ENCODE data around the gene ITPKB.
"Not testable (repeated sequence)": the region's sequence is repeated elsewhere in the genome, so short reads cannot be mapped to it uniquely, and the experiment has no call there.

Gene ITPKB

DNA sequence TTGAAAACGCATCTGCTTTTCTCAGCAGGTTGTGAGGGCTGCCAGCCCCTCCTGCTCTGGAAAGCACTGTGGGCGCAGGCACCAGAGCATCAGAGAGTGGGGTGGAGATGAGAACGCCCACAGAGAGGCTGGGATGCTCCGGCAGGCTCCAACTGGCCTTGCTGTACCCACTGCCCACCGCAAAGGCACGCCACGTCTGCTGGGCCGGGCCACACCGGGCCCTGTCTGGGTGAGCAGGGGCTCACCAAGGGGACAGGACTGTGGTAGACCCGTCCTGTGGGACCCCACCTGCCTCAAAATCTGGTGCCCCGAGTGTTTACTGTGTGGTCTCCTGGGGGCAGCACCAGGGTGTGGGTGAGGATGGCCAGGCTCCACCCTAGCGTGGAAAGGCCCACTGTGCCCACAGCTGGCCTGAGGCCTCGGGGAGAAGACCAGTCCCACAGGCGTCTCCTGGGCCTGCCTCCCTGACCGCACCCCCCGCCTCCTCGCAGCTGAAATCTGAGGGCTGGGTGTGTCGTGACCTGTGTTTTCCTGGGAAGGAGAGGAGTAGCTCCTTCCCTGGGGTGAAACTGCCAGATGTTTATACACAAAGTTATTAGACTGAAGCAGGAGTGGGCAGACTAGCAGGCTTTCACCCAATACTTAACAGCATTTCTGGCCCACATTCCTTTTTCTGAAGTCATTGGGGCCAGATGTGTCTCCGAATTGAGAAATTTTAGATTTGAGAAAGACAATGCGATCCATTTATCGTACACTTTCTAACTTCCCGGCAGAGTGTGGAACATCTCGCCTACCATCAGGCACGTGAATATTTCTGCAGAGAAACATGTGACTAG is 136.7 kb downstream of the ITPKB start:
- peak; percentile 70 for DNase-seq (ENCODE audit: low spot score)

DNA sequence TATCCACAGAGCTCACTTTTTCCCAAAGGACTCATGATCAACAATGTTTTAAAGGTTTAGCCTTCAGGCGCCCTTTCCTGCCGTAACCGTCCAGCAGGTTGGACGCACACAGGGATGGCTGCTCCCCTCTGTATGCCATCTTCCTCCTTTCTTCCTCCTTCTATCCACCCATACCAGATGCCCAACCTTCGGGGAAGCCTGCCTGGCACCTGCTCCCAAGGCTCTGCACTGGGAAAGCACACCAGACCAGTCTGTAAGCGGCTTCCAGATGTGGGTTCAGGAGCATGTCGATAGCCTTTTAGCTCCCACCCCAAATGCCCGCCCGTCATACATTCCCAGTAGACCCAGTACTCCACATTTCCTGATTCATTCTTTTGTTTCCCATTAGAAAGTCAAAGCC is 137.6 kb downstream of the ITPKB start:
- no peak for DNase-seq (ENCODE audit: low spot score)

DNA sequence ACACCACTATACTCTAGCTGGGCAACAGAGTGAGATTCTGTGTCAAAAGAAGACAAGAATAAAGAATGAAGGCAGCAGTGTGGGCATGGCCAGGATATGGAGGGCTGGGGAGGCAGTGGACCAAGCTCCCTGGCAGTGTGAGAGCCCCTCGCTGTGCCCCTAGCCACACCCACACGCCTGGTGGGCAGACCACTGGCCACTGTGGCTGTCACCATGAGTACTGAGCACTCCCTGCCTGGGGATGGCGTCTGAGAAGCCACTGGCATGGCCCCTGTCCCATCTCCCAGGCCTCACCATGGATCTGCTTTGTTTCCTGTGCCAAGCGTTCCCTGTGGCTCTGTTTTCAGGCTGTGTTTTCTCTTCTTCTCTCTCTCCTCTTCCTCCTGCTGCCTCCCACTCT is 138.8 kb downstream of the ITPKB start:
- no peak for DNase-seq (ENCODE audit: low spot score)

DNA sequence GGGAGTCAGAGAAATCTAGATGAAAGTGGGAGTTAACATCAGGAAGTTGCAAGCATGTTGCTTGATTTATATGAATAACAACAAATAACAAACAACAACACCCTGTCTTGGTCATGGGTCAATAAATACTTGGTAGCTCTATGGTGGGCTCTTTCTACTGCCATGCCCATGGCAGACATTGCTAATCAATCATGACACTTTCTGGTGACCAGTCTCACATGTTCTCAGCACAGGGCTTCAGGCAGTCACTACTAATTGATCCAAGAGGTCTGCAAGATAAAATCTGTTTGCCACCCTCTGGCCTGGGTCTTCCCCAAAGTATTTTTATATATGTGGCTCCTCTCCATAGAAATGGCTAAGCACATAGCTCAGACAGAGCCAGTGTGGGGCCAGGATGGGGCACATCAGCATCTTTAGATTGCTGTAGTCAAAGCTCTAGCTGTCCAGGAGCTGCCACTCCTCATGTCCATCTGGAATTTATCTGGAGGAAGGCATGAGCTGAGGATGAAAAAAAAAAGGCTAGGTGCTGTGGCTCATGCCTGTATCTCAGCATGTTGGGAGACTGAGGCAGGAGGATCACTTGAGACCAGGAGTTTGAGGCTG is 139.3 kb downstream of the ITPKB start:
- no peak for DNase-seq (ENCODE audit: low spot score)

DNA sequence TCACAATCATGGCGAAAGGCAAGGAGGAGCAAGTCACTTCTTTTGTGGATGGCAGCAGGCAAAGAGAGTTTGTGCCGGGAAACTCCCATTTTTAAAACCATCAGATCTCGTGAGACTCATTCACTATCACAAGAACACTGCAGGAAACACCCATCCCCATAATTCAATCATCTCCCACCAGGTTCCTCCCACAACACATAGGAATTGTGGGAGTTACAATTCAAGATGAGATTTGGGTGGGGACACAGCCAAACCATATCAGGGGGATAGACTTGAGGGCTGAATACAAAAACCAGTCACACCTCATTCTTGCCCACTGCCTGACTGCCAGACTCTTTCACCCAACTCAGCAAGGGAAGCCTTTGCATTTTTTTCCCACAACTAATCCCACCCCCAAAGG is 140.1 kb downstream of the ITPKB start:
- DNase-seq (ENCODE audit: low spot score), result not testable (repeated sequence)

DNA sequence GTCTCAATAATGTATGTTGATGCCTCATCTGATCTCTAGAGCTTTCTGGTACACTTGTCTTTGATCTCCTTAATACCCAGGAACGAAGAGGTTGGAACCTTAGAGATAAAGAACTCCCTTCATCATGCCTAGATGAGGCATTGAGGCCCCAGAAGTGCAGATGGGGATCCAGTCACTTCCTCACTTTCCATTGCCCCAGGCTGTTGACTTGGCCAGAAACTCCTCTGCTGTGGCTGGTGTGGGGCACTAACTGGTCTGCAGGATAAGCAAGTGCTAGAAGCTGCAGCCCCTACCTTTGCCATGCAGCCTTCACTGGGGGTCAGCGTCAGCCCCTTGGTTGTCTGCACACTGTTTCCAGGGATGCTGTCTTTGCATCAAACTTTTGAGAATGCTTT is 140.6 kb downstream of the ITPKB start:
- DNase-seq (ENCODE audit: low spot score), result no peak

DNA sequence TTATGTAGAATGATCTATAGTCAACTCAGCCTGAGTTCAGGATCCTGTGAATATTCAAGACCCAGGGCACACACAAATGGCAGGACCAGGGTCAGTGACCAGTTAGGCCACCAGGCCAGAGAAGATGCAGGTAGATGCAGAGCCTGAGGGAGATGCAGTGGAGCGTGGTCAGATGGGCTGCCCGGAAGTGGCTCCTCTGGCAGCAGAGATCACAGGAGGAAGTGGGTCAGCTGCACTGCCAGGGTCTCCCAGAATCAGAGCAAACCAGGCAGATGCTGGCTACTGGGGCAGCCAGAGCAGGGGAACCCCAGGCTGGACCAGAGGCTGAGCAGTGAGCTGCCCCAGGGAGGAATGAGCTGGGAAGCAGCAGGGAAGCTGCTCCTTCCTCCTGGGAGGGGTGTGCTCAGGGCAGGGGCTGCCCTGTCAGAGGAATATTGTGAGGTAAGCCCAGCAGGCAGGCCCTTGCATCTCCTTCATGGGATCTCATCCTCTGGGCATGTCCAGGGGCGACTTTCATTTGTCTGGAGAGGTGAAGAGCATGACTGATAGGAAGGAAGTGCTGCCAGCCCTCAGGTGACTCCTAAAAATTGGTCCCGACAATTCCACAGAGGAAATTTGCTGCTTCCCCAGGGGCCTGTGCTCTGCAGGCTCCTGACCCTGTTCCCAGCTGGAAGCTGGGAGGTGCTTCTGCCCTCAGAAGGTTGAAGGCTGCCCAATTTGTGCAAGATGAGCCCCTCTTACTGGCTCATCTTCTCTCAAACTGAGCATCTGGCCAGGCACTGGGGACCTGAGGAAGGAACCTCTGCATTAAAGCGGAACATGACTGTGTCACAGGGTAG is 141.2 kb downstream of the ITPKB start:
- no peak for DNase-seq (ENCODE audit: low spot score)

DNA sequence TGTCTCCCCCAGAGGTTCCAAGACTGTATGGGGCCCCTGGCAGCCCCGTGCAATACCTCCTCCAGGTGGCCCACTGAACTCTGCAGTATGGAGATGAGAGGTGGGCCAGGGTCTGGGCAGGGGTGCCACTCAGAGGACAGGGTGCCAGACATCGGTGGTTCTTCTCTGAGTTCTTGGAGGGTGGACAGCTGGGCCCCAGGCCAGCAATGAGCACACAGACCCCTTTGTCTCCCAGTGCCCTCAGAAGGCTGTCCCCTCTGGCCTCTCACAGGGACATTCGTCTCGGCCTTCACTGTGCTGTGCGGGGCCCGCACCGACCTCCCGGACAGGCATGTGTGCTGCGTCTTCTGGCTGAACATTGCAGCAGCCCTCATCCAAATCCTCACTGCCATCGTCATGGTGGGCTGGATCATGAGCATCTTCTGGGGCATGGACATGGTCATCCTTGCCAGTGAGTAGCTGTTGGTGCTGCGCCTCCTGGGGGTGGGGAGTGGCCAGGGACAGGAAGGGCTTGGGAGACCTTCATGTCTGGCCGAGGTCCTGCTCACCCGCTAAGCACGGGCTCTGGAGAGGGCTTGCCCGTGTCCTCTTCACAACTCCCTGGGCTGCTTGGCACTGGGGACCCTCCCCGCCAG is 142.4 kb downstream of the ITPKB start:
- DNase-seq (ENCODE audit: low spot score), result no peak

DNA sequence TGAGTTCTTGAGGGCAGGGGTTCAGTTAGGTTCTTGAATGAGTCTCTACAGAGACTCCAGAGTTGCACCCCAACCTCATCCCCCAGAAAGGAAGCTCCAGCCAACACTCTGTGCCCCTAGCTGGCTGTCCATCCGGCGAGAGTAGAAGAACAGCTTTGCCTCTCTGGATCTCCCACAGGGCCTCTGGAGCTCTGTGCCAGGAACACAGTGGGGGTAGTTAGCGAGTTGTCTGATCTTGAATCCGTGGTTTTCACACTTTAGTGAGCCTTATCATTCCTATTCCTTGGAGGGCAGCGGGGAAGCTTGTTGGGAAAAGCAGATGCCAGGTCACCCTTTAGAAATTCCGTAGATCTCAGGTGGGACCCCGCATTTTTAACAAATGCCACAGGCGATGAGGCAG is 145.5 kb downstream of the ITPKB start:
- no peak for DNase-seq (ENCODE audit: low spot score)

DNA sequence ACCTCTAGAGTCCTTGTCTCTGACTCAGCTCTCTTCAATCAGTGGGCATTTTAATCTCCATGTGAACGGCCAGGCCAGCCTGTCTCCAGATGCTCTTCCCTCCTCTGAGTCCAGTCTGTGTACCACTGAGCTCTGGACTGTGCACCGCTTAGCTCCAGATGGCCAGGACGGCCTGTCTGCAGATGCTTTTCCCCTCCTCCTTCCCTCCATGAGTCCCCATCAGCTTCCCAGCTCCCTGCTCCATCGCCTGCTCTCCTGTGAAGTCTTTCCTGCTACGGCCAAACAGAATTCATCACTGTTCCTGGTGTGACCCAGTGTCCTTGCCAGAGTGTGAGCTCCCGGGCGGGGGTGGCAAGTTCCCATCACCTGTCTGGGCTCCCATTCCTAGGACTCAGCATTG is 148.5 kb downstream of the ITPKB start:
- DNase-seq (ENCODE audit: low spot score), result no peak

DNA sequence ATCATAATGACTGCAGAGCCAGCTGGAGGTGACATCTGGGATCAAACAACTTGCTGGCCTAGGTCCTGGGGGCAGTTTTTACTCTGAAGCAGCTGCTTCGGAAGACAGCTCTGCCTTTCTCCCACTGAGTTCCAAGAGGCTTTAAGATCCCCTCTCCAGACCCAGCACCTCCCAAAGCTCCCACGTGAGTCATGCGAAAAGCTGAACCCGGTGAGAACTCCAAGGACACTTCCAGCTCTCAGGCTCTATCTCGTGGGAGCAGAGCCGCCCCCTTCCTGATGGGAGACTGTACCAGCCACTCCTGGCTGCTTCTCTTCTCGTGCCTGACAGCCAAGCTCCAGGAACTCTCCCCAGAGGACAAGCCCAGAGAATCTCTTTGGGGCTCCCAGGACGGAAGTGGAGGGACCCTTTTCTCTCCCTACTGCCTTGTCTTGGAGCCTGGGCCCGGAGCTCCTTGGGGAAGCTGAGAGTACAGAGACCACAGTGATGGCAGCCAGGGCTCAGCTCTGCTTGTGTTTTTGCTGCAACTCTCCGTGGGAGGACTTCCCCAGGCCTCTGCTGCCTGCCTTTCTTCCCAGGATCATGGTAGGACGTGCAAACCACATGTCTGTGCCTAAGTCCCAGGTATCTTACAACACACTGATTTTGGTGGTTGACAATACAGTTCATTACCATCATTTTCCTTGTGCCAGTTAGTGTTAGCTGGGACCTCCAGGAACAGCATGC is 149.9 kb downstream of the ITPKB start:
- DNase-seq (ENCODE audit: low spot score), result no peak

DNA sequence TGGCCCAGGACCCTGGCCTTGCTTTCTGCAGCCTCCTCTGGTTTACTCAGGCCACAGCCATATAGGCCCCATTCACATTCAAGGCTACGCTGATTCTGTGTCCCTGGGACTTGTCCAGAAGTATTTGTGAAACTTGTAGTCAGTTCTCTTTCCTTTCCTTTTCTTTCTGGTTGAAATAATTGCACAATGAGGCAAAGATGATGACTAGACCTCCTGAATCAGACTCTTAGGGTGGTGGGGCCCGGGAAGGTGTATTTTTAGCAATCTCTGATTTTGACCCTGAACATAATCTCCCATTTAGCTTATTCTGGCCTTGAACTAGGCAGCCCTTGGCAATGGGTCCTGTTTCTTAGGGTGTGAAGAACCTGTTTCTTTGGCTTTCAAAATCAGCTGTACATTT is 150.6 kb downstream of the ITPKB start:
- no peak for DNase-seq (ENCODE audit: low spot score)

DNA sequence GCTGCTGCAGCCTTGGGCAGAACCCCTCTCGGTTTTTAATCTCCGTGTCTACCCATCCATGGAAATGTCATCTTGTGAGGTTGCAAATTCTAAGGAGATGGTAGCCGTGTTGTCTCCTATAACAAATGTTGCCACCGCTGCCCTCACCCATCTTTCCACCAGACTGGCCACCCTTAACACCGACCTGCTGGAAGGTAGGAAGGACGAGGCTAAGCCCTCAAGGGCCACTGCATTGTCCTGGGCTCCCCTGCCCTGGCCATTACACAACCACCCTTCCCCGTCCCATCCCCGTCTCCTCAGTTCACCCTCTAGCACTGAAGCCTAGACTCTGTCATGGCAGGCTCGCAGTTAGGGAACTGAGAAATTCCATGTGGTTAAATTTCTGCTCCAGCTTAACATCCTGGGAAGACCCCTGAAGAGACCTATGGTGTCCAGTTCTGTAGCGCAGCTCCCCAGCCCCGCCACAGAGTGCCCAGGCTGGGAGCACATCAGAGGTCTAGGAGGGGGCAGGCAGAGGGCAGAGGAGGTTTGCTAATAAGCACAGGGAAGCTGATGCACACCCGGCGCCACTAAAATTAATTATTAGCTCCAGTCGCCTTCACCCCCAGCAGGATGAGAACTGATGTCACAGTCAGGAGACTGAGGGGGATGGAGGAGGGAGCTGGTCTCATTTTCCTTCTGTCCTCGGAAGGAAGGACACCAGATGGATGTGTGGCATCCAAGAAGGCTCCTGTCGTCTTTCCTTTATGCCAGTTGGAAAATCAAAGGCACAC is 152.2 kb downstream of the ITPKB start:
- DNase-seq (ENCODE audit: low spot score), result no peak

DNA sequence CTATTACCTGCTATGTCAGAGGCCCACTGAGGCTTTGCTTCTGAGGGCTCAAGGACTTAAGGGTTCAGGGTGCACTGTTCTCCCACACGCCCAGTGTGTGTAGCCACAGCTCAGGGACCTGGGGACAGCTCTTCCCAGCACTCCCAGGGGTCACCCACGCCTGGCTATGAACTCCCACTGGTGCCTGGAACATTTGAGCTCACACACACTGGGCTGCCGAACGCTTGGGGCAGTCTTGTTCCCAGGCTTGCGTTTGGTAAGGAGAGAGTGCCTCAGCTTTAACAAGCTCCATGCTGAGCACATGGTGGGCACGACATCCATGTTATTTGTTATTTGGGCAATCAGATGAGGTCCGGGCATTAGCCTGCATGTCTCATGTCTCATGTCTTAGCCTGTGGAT is 153.0 kb downstream of the ITPKB start:
- no peak for DNase-seq (ENCODE audit: low spot score)

DNA sequence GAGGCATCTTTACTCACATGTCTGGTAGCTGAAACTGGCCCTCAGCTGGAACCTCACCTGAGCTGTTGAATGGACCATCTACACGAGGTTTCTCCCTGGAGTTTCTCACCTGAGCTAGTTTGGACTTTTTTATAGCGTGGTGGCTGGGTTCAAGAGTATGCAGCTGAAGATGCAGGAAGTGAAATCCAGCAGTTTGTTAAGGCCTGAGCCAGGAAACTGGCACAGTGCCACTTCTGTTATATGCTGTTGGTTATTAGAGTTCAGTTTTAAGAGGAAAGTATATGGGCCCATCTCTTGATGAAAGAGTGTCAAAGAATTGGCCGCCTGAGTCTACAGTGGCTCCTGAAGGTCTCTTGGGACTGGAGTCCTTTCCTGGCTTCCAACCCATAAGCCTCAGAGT is 154.9 kb downstream of the ITPKB start:
- DNase-seq (ENCODE audit: low spot score), result no peak

DNA sequence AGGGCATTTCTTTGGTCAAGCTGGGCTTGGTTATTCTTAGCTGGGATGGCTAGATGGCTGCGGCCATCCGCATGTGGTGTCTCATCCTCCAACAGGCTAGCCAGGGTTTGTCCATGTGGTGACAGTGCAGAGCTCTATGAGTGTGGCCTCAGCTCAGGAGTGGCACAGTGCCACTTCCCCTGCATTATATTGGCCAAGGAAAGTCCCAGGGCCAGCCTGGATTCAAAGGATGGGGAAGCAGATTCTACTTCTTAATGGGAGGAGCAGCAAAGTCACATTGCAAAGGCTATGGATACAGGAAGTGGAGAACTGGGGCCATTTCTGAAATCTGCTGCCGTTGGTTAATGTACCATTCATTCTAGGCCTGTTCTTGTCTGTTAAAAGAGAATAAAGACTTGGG is 156.1 kb downstream of the ITPKB start:
- DNase-seq (ENCODE audit: low spot score), result no peak
